Gastrocnemius medialis (tissue), 4 donors: ENCODE results near the gene IFIT1B. TPM values are rescaled to one million over a fixed set of nuclear protein-coding genes. Genes with fewer than 3 reads are reported as not detected.
A peak's percentile ranks its signal among the peaks of the same experiment; 100 is the strongest.

Experiments used
- ATAC-seq, 2 donors: fragments of 150-250 bp; one replicate each; pipeline ENCODE4 v1.9.1; 2016
- DNase-seq, 2 donors: peaks; one replicate each; pipeline ENCODE4 v3.0.0-alpha.2; 2019
- H3K27ac ChIP-seq, 4 donors: fragments of 200-600 bp; sonication (generic); 1 replicate in 1 of 4; 2 replicates in 3 of 4; pipeline ENCODE4 v1.5.1; 2016 to 2018; ENCODE audit warnings: mild to moderate bottlenecking in 2 of 4, moderate library complexity in 1 of 4
- H3K27me3 ChIP-seq, 3 donors: fragments of 200-600 bp; sonication (generic) in 2 of 3; 1 replicate in 1 of 3; 2 replicates in 2 of 3; pipeline versions ENCODE4 v1.5.1 to v1.6.0; 2016 to 2019; ENCODE audit warnings: mild to moderate bottlenecking in 1 of 3, moderate library complexity in 1 of 3
- H3K36me3 ChIP-seq, 2 donors: fragments of 200-600 bp; sonication (generic) in 1 of 2; one replicate each; pipeline ENCODE4 v1.5.1; 2017 to 2018
- H3K4me1 ChIP-seq, 2 donors: fragments of 200-600 bp; sonication (generic) in 1 of 2; one replicate each; pipeline ENCODE4 v1.5.1; 2016 to 2017; ENCODE audit warnings: mild to moderate bottlenecking in 2 of 2
- H3K4me3 ChIP-seq, 4 donors: fragments of 200-600 bp; sonication (generic) in 3 of 4; 1 replicate in 1 of 4; 2 replicates in 3 of 4; pipeline ENCODE4 v1.5.1; 2016 to 2019; ENCODE audit warnings: mild to moderate bottlenecking in 2 of 4
- H3K9me3 ChIP-seq, 3 donors: fragments of 200-600 bp; sonication (generic) in 2 of 3; 1 replicate in 1 of 3; 2 replicates in 2 of 3; pipeline ENCODE4 v1.5.1; 2016 to 2019
- POLR2A ChIP-seq, 2 donors: fragments of 450-650 bp; IDR thresholded peaks; one replicate each; pipeline ENCODE4 v1.6.1; 2017; ENCODE audit warnings: antibody characterized with exemption in 2 of 2, mild to moderate bottlenecking in 2 of 2, moderate library complexity in 2 of 2
- in situ Hi-C, 4 donors: fragments of 200-750 bp; cut with MboI; loops; one replicate each; pipeline versions ENCODE4 v1.15.0 to v1.8.0; 2017; ENCODE audit warnings: low sequenced_read_pairs in 4 of 4
- intact Hi-C: fragments of 100-400 bp; cut with DNase I; formaldehyde crosslinking; loops from one replicate; pipeline ENCODE4 v1.15.1; 2023; ENCODE audit warnings: low total_unique reads
- total RNA-seq, 4 donors: library from RNA; depleted of rRNA; stranded (reverse); fragments of >200 nt; gene quantifications; one replicate each; pipeline versions ENCODE4 v1.1.0 to v1.2.3, GENCODE V29; 2016
- TF ChIP-seq, protein P1 (sequence below), 5 experiments: fragments of 450-650 bp in 3 of 5; fragments of 200-600 bp in 2 of 5; sonication (generic) in 2 of 5; IDR thresholded peaks in 4 of 5; conservative IDR thresholded peaks in 1 of 5; 1 replicate in 4 of 5; 2 replicates in 1 of 5; pipeline ENCODE4 v1.5.1; 2016 to 2019; ENCODE audit warnings: antibody characterized with exemption in 5 of 5, mild to moderate bottlenecking in 3 of 5, moderate library complexity in 3 of 5

Gene IFIT1B
- total RNA-seq, 4 donors from 2014 or later, result not detected

DNA sequence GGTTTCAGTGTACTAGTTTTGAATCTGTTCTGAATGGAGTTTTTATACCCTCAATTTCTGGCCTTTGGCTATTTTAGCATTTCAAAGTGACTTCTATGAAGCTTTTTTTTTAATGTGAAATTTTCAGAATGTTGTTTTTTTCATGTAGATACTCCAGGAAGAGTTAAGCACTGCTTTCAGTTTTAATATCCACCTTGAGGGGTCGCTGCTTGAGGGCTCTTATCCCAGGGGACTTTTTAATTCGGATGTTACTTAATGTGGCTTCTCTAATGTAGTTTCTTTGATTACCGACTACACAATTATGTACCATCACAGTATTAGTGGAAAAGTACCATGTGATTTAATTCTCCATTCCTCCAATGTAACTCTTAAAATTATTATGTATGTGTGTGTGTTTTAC, 41.7 kb downstream of the IFIT1B start:
- H3K4me1 ChIP-seq, result peaks cover 5 to 16% of the 10 kb centered on the region in 2 donors
- no peaks in the 10 kb centered on the region for H3K36me3 ChIP-seq
- no peaks in the 10 kb centered on the region for H3K27me3 ChIP-seq
- no peak for TF ChIP-seq POLR2A (IDR thresholded peaks at IDR 0.05)
- TF ChIP-seq, protein P1, sequence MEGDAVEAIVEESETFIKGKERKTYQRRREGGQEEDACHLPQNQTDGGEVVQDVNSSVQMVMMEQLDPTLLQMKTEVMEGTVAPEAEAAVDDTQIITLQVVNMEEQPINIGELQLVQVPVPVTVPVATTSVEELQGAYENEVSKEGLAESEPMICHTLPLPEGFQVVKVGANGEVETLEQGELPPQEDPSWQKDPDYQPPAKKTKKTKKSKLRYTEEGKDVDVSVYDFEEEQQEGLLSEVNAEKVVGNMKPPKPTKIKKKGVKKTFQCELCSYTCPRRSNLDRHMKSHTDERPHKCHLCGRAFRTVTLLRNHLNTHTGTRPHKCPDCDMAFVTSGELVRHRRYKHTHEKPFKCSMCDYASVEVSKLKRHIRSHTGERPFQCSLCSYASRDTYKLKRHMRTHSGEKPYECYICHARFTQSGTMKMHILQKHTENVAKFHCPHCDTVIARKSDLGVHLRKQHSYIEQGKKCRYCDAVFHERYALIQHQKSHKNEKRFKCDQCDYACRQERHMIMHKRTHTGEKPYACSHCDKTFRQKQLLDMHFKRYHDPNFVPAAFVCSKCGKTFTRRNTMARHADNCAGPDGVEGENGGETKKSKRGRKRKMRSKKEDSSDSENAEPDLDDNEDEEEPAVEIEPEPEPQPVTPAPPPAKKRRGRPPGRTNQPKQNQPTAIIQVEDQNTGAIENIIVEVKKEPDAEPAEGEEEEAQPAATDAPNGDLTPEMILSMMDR (IDR thresholded peaks at IDR 0.05 in 4 of 5, conservative IDR thresholded peaks at IDR 0.05 in 1 of 5), result peak in 1 of 5 experiments; percentile 23
- H3K9me3 ChIP-seq, result no peaks in the 10 kb centered on the region
- intact Hi-C loops, result loop anchor here (5.0 kb wide), 1 partner anchor 127 kb away; no protein-coding TSS in a partner anchor
- ATAC-seq (no peak), DNase-seq (no peak)
- H3K27ac ChIP-seq, result peak overlapping the region in 1 of 4 donors; percentile 19
- H3K4me3 ChIP-seq, result no peak overlapping the region
- in situ Hi-C loops, result no loop called here

DNA sequence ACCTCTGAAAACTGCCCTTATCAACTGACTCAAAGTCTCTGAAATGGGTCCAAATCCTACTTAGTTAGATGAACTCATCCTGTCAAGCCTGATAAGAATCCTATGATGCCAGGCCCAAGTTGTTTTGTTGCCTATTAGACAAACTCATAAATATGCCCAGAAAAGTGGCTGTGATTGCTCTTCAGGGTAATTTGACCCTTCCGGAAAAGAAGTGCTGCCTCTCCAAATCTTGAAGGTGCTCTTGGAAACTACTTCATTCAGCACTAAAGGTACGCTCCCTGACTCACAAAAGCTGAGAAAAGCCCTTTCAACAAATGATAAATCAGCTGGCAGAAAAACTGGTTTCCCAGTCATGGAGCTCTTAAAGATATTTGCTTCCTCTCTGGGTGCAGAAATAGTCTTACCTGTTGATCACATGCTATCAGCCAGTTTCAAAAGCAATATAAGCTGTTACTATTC, 43.2 kb downstream of the IFIT1B start:
- DNase-seq (no peak), ATAC-seq (no peak)
- in situ Hi-C loops (loop anchor here in 2 of 4 donors (10.0 kb wide), 1 partner anchor 284 kb away; the partner anchor contains the start of gene KIF20B (in 2 of the 2)), intact Hi-C loops (no loop called here)
- no peak overlapping the region for H3K27ac ChIP-seq
- H3K4me1 ChIP-seq, result peaks cover 1 to 14% of the 10 kb centered on the region in 2 donors
- TF ChIP-seq POLR2A (IDR thresholded peaks at IDR 0.05), result no peak
- TF ChIP-seq, protein P1 (IDR thresholded peaks at IDR 0.05 in 4 of 5, conservative IDR thresholded peaks at IDR 0.05 in 1 of 5), result no peak
- no peaks in the 10 kb centered on the region for H3K27me3 ChIP-seq
- H3K4me3 ChIP-seq, result no peak overlapping the region
- no peaks in the 10 kb centered on the region for H3K36me3 ChIP-seq
- H3K9me3 ChIP-seq, result no peaks in the 10 kb centered on the region

DNA sequence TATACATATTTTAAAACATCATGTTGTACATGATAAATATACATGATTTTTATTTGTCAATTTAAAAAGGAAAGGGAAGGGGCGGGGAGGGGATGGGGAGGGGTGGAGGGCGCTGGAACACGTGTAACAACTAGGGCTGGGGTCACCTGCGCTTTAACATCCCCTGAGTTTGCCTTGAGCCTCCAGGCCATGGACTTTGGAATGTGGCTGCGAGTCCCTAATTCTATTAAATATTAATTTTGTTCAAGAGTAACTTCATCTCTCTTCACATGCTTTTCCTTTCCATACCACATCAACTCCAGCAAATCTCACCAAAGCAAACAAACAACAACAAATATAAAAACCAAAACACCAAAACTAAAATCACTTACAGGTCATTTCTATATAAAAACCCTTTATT, 47.1 kb downstream of the IFIT1B start:
- in situ Hi-C loops, result loop anchor here (5.0 to 25.0 kb wide), 4 partner anchors 137 to 287 kb away; partner anchors contain the start of gene KIF20B (in 4 of the 4)
- no peaks in the 10 kb centered on the region for H3K27me3 ChIP-seq
- ATAC-seq, result no peak

DNA sequence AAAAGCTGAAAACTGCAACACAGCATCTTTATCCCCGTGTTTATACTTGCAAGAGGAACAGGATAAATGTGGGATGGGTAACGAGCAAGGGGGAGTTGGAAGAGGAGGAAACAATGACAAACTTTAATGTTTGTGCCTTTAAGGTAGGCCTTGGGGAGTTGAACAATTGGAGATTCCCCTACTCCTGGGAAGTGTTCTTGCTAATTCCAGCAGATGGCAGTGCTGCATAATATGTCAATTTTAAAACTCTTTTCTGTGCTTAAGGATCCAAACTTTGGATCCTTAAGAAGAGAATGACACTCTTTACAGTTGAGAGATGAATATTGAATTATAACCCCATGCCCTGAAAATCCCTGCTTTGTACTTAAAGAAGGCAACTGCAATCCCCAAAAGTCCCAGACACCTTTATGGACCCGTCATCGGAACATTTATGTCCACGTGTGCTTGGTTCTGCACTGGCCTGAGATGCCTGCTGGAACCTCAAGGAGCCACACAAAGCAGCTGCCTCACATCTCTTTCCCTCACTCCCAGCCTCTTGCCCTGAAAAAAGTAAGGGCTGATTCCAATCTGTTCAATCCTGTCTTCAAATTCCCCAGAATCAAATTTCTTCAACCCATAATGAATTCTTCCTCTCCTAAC, 48.5 kb downstream of the IFIT1B start:
- TF ChIP-seq POLR2A (IDR thresholded peaks at IDR 0.05), result no peak
- TF ChIP-seq, protein P1 (IDR thresholded peaks at IDR 0.05 in 4 of 5, conservative IDR thresholded peaks at IDR 0.05 in 1 of 5), result peak; percentile 75 to 87 (median 83)
- in situ Hi-C loops (loop anchor here (5.0 to 25.0 kb wide), 4 partner anchors 136 to 286 kb away; partner anchors contain the start of gene KIF20B (in 4 of the 4)), intact Hi-C loops (loop anchor here (1.0 to 5.0 kb wide), 3 partner anchors 51 to 275 kb away; partner anchors contain the start of gene KIF20B)
- Histone ChIP-seq H3K36me3 (no peaks in the 10 kb centered on the region), H3K4me3 (no peak overlapping the region), H3K27ac (no peak overlapping the region), H3K27me3 (no peaks in the 10 kb centered on the region), H3K4me1 (peaks cover 7 to 29% of the 10 kb centered on the region in 2 donors), H3K9me3 (no peaks in the 10 kb centered on the region)
- DNase-seq (no peak), ATAC-seq (peak; percentile 83 to 87)

More for the DNA sequence above, 47.1 kb downstream of the IFIT1B start:
- TF ChIP-seq, protein P1 (IDR thresholded peaks at IDR 0.05 in 4 of 5, conservative IDR thresholded peaks at IDR 0.05 in 1 of 5), result no peak
- TF ChIP-seq POLR2A (IDR thresholded peaks at IDR 0.05), result no peak
- intact Hi-C loops, result loop anchor here (5.0 kb wide), 1 partner anchor 52 kb away; no protein-coding TSS in a partner anchor
- no peak for DNase-seq
- peaks cover 7 to 29% of the 10 kb centered on the region in 2 donors for H3K4me1 ChIP-seq
- H3K4me3 ChIP-seq, result no peak overlapping the region
- H3K27ac ChIP-seq, result no peak overlapping the region
- H3K36me3 ChIP-seq, result no peaks in the 10 kb centered on the region
- H3K9me3 ChIP-seq, result no peaks in the 10 kb centered on the region
